Neural progenitor cell (in vitro differentiated cells): Measurements from ENCODE around the gene GPR161.

Source experiments
- EZH2 ChIP-seq: fragments of 200-600 bp; sonication (generic); IDR thresholded peaks from 2 replicates; pipeline ENCODE4 v1.6.1; 2017; ENCODE audit warnings: antibody characterized with exemption, mild to moderate bottlenecking, moderate library complexity
- TF ChIP-seq, protein P1 (sequence below): fragments of 200-600 bp; sonication (generic); IDR thresholded peaks from 2 replicates; pipeline ENCODE4 v1.5.1; 2017; ENCODE audit warnings: antibody characterized with exemption, mild to moderate bottlenecking

DNA sequence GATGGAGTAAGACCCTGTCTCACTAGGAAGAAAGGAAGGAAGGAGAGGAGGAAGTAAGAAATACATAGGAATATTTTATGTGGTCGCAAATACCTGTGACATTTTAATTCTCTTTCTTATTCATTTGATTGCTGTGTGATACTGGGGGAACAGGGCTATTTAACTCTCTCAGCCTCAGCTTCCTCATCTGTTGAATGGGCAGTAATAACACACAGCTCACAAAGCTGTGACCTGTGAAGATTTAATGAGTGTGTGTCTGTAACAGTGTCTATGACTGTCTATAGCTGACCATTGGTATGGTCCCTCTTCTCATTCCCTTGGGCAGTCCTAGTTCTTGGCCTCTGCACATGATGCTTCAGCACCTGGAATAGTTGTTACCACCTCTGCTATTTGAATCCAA, 13.6 kb upstream of the GPR161 start:
- TF ChIP-seq, protein P1, sequence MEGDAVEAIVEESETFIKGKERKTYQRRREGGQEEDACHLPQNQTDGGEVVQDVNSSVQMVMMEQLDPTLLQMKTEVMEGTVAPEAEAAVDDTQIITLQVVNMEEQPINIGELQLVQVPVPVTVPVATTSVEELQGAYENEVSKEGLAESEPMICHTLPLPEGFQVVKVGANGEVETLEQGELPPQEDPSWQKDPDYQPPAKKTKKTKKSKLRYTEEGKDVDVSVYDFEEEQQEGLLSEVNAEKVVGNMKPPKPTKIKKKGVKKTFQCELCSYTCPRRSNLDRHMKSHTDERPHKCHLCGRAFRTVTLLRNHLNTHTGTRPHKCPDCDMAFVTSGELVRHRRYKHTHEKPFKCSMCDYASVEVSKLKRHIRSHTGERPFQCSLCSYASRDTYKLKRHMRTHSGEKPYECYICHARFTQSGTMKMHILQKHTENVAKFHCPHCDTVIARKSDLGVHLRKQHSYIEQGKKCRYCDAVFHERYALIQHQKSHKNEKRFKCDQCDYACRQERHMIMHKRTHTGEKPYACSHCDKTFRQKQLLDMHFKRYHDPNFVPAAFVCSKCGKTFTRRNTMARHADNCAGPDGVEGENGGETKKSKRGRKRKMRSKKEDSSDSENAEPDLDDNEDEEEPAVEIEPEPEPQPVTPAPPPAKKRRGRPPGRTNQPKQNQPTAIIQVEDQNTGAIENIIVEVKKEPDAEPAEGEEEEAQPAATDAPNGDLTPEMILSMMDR: no peak
- TF ChIP-seq EZH2: no peak
